HEK293T (cell line): ENCODE measurements around the gene SNAP25.

Experiments used
- CTCF ChIA-PET: fragments of 350-600 bp; formaldehyde crosslinking; extraction: SDS; loops from one replicate; lab custom pipeline; 2021; ENCODE audit warnings: antibody characterized with exemption, inconsistent platforms; lab: Yijun Ruan, JAX
- POLR2A ChIA-PET: fragments of 350-600 bp; formaldehyde crosslinking; extraction: SDS; loops from one replicate; lab custom pipeline; 2020; ENCODE audit warnings: antibody characterized with exemption, inconsistent platforms; lab: Yijun Ruan, JAX
- DNase-seq: peaks from one replicate; pipeline ENCODE4 v3.0.0; 2012; ENCODE audit warnings: mixed read lengths; ENCODE audit errors: extremely low spot score
- ARNT ChIP-seq: fragments of 450-650 bp; IDR thresholded peaks from 2 replicates; pipeline ENCODE4 v1.6.1; 2017; ENCODE audit warnings: mild to moderate bottlenecking
- BHLHE40 ChIP-seq: fragments of 450-650 bp; IDR thresholded peaks from 2 replicates; pipeline ENCODE4 v1.6.1; 2016; ENCODE audit warnings: mild to moderate bottlenecking, moderate library complexity, borderline replicate concordance
- CTBP1 ChIP-seq: fragments of 450-650 bp; IDR thresholded peaks from 2 replicates; pipeline ENCODE4 v1.6.1; 2016; ENCODE audit warnings: borderline replicate concordance
- ELF4 ChIP-seq: fragments of 450-650 bp; IDR thresholded peaks from 2 replicates; pipeline ENCODE4 v1.6.1; 2017; ENCODE audit warnings: antibody characterized with exemption
- FOXA1 ChIP-seq: fragments of 450-650 bp; IDR thresholded peaks from 2 replicates; pipeline ENCODE4 v1.6.1; 2016; ENCODE audit warnings: mild to moderate bottlenecking
- FOXK2 ChIP-seq: fragments of 450-650 bp; IDR thresholded peaks from 2 replicates; pipeline ENCODE4 v1.6.1; 2016; ENCODE audit warnings: mild to moderate bottlenecking
- FOXM1 ChIP-seq: fragments of 450-650 bp; IDR thresholded peaks from 2 replicates; pipeline ENCODE4 v1.6.1; 2017; ENCODE audit warnings: mild to moderate bottlenecking, borderline replicate concordance
- HDGF ChIP-seq: fragments of 450-650 bp; IDR thresholded peaks from 2 replicates; pipeline ENCODE4 v1.6.1; 2017; ENCODE audit warnings: antibody characterized with exemption, borderline replicate concordance
- L3MBTL2 ChIP-seq: fragments of 450-650 bp; conservative IDR thresholded peaks from 2 replicates; pipeline ENCODE4 v1.6.1; 2016; ENCODE audit warnings: mild to moderate bottlenecking
- LEF1 ChIP-seq: fragments of 450-650 bp; IDR thresholded peaks from 2 replicates; pipeline ENCODE4 v1.6.1; 2017; ENCODE audit warnings: mild to moderate bottlenecking, borderline replicate concordance
- NFRKB ChIP-seq: fragments of 450-650 bp; IDR thresholded peaks from 2 replicates; pipeline ENCODE4 v1.6.1; 2016; ENCODE audit warnings: mild to moderate bottlenecking, moderate library complexity
- SP1 ChIP-seq: fragments of 450-650 bp; IDR thresholded peaks from 2 replicates; pipeline ENCODE4 v1.6.1; 2017
- SUZ12 ChIP-seq: fragments of 450-650 bp; IDR thresholded peaks from 2 replicates; pipeline ENCODE4 v1.6.1; 2016; ENCODE audit warnings: mild to moderate bottlenecking
- TARDBP ChIP-seq: fragments of 450-650 bp; IDR thresholded peaks from 2 replicates; pipeline ENCODE4 v1.6.1; 2016
- ZNF384 ChIP-seq: fragments of 450-650 bp; IDR thresholded peaks from 2 replicates; pipeline ENCODE4 v1.6.1; 2016
- TF ChIP-seq, protein P1 (sequence below): fragments of 450-650 bp; IDR thresholded peaks from 2 replicates; pipeline ENCODE4 v1.6.1; 2016

SNAP25 gene

DNA sequence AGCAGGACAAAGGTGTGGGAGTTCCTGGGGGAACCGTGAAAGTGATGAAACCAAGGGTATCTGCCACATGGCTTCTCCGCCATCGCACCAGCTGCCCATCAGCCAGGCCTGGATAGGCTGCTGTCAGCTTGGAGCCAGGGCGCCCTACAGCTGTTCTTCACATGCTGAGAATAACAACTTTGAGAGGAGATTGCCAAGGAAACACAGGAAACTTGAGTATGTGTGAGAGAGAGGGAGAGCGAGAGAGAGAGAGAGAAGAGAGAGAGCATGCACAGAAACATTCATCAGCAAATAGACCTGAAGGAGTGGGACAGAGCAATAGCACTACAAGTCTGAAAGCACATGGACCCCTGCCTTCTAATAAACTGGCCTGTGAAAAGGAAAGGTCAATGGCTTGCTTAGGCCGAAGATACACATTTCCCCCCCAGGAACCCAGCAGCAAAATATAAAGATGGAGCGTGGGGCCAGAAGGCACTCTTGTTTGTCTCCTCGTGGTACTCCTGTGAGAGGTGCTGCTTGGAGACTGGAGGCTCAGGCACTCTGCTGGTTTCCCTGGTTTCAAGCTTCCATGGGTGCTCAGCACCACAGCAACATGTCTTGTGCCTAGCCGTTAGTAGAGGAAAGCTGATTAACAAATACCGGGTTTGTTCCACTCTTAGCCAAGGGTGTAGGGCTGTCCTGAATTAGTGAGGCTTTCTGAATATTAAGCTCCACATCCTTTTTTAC, 53.0 kb downstream of the SNAP25 start:
- CTCF ChIA-PET: no interaction called here
- DNase-seq: no peak
- TF ChIP-seq CTBP1: no peak
- POLR2A ChIA-PET: no interaction called here

DNA sequence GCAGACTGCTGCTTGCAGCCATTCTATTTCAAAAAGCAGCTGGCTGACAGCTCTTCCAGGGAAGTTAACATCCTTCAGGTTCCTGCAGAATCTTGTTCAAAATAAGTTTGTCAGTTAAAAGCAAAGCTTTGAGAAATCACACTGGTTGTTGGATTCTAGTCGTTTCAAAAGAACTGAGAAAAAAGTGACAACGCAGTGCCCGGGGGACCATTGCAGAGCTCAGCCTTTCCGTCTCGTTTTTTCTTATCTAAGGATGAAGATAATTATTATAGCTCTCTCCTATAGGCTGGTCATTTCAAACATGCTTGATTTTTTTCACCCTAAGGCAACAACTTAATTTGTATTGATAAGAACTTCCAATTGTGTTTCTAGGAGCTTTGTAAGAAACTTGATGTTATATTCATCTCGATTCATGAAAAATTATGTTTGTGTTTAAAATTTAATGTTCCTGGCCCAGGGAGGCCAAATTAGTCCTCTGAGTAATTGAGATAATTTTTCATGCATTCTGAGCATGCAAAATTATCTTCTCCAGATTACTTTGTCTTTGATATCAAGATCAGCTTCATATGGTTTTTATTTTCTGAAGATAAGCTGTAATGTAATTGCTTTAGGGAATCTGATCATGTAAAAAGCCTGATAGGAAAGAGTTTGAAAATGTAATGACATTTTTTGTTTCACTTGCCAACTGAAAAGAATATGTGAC, 58.4 kb downstream of the SNAP25 start:
- POLR2A ChIA-PET: no interaction called here
- TF ChIP-seq CTBP1: no peak
- CTCF ChIA-PET: interaction anchor here (0.7 kb wide), 1 partner anchor 368 kb away, joined by 3 read pairs; no protein-coding TSS in a partner anchor
- no peak for DNase-seq

DNA sequence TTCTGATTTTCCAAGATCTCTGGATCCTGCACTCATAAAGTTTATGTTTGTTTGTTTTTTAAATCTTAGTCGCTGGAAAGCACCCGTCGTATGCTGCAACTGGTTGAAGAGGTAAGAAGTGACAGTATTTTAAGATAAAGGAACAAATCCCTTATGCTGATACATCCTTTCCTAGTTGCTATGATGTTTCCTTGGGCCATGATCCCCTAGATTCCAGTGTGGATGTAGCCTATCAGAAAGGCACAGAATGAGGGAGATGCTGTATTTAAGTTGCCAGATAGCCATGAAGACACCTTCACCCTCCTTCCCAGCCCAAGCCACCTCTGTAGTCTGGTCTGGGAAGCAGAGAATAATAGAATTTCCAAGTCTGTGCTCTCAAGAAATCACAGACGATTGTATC, 59.0 kb downstream of the SNAP25 start:
- ChIA-PET CTCF (no interaction called here), POLR2A (no interaction called here)
- no peak for DNase-seq
- no peak for TF ChIP-seq TARDBP
- TF ChIP-seq SP1: no peak
- TF ChIP-seq, protein P1, sequence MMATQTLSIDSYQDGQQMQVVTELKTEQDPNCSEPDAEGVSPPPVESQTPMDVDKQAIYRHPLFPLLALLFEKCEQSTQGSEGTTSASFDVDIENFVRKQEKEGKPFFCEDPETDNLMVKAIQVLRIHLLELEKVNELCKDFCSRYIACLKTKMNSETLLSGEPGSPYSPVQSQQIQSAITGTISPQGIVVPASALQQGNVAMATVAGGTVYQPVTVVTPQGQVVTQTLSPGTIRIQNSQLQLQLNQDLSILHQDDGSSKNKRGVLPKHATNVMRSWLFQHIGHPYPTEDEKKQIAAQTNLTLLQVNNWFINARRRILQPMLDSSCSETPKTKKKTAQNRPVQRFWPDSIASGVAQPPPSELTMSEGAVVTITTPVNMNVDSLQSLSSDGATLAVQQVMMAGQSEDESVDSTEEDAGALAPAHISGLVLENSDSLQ: no peak
- TF ChIP-seq SUZ12: no peak
- no peak for TF ChIP-seq BHLHE40
- no peak for TF ChIP-seq CTBP1
- no peak for TF ChIP-seq ELF4
- no peak for TF ChIP-seq ZNF384

DNA sequence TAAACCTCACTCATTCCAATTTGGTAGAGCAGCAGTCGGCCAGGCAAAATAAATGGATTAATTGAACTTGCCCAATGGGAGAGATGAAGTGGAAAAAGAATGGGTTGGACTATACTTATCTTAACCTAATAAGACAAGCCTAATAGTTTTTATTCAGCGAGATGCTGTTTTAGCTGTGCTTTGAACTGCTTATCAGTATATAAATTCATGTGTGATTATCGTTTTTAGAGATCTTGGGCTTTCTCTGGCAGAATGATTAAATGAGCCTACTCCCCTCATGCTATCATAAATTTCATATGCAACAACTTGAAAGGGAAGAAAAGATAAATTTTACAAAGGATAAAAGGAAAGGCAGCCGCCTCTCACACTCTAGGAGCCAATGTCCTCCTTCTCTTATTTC, 59.8 kb downstream of the SNAP25 start:
- POLR2A ChIA-PET: no interaction called here
- CTCF ChIA-PET: no interaction called here
- no peak for DNase-seq
- no peak for TF ChIP-seq TARDBP
- TF ChIP-seq FOXM1: no peak
- no peak for TF ChIP-seq SP1

DNA sequence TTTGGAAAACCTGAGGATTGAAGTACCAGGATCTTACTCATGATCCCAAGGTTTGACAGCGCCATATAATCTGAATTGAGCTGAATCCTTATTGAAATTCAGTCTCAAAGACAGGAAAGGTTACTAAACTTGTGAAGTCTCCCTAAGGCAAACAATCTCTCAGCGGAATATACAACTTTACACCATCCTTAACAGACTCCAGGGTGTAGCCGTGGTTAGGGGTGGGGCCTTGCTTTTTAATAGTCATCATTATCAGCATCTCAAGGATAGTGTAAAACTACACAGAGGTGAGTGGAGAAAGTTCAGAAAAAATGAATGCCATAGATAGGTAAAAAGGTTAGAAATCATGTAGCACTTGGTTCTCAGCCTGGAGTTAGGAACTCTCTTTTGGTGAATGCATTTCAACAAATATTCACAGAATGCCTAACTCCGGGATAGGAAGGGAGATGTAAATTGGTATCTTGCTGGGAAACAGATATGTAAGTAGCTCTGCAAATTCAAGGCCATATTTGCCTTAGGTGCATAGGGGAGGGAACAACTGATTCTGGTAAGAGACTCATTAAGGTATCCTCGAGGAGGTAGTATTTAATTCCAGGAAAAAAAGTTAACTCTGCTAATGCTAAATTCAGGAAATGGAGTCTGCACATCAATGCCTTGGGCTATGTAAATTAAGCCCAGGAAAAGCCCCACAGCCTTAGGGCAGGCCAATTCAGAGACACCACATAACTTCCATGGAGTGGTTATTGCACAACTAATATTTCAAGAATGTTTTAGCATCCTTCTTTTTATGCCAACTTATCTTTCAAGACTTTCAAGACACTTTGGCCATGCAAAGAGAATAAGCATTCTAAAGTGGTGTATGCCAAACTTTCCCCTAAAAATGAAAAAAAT, 61.6 kb downstream of the SNAP25 start:
- ChIA-PET CTCF (no interaction called here), POLR2A (interaction anchor here (1.0 kb wide), 1 partner anchor 154 kb away, joined by 3 read pairs; the partner anchor contains the start of gene MKKS)
- TF ChIP-seq SUZ12: no peak
- TF ChIP-seq LEF1: no peak
- no peak for TF ChIP-seq FOXM1
- TF ChIP-seq HDGF: no peak
- TF ChIP-seq SP1: no peak
- no peak for TF ChIP-seq FOXK2
- TF ChIP-seq, protein P1: no peak
- TF ChIP-seq CTBP1: no peak
- TF ChIP-seq NFRKB: no peak
- TF ChIP-seq ARNT: no peak
- no peak for TF ChIP-seq L3MBTL2
- no peak for TF ChIP-seq ZNF384
- no peak for TF ChIP-seq ELF4
- no peak for DNase-seq

DNA sequence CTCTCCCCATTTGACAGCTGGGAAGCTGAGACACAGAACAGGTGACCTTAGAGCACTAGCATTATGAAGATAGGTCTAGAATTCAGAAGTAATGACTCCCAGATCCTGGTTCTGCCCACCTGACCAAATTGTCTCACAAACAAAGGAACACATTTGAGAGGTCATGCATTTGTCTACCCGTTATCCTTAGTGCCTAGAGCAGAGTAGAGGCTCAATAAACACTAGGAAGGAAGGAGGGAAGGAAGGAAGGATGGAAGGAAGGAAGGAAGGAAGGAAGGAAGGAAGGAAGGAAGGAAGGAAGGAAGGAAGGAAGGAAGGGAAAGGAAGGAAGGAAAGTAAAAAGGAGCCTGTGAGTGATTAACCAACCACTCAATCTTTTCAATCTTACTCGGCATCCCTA, 63.3 kb downstream of the SNAP25 start:
- POLR2A ChIA-PET: no interaction called here
- DNase-seq: no peak
- TF ChIP-seq BHLHE40: no peak
- TF ChIP-seq, protein P1: no peak
- no peak for TF ChIP-seq FOXA1
- CTCF ChIA-PET: no interaction called here

DNA sequence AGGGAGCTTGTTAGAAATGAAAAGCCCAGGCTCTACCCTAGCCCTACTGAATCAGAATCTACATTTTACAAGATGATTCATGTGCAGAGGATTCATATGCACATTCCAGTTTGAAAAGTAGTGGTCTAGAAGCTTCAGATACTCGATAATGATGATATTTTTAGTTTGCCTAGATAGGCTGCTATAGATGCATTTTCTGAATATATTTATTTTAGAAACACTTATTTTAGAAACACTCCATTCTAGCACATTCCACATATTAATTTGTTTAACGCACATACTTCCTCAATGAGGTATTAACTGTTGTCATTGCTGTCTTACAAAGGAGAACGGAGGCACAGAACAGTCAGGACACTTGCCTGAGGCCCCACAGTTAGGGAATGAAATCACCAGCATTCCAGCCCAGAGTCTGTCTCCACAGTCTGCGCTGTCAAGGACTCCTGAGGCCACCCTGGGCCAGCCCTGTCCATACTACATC, 64.4 kb downstream of the SNAP25 start:
- DNase-seq: no peak
- TF ChIP-seq FOXM1: no peak
- TF ChIP-seq BHLHE40: no peak
- TF ChIP-seq SUZ12: no peak
- no peak for TF ChIP-seq FOXK2
- TF ChIP-seq L3MBTL2: no peak
- no peak for TF ChIP-seq TARDBP
- ChIA-PET CTCF (no interaction called here), POLR2A (no interaction called here)
